ENCODE results near the gene CCDC89.

CCDC89 gene

DNA sequence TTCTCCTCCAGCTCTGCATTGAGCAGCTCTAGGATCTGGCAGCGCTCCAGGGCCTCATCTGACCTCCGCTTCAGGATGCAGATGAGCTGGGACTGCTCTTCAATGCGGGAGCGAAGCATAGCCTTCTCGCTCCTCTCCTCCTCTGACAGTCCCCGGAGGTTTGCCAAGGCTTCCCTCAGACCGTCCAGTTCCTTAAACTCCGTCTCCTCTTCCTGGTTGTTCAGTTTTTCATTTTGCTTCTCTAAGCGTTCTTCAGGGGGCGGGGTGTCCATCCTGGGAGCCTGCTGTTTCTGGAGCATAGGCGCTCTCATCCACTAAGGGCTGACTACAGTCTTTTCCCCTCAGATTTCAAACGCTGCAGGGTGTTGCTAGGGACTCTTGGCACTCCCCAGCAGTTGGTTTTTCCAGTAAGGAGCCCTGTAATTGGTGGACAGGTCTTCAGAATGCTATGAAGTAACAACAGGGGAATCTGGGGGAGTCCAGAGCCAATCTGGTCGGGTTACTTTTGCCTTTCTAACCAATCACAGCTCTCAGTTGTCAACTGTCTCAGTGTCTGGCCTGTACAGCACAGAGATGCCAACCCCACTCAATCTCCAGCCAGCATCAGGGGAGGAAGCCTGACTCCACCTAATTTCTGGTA is at the start of gene CCDC89:
Gene CCDC89, minus strand, starts transcription at position 376 of the 640 bp plus-strand sequence. Its CDS starts 65 bp downstream, at position 311.
- Histone ChIP-seq H3K9me3 (ENCODE audit: control insufficient read depth, low read depth, low read length) (no peaks in the 10 kb centered on the region), H3K27me3 (ENCODE audit: control insufficient read depth, insufficient read depth, low read length) (no peaks in the 10 kb centered on the region), H3K27ac (ENCODE audit: low read length) (no peak within 1 kb of the TSS), H3K9ac (ENCODE audit: low read length) (no peak within 1 kb of the TSS), H3K36me3 (ENCODE audit: control insufficient read depth, low read depth, low read length) (no peaks in the 10 kb centered on the region), H3K4me3 (ENCODE audit: low read length) (no peak within 1 kb of the TSS), H3K4me1 (ENCODE audit: control insufficient read depth, low read depth, low read length) (peaks cover 3% of the 10 kb centered on the region)

DNA sequence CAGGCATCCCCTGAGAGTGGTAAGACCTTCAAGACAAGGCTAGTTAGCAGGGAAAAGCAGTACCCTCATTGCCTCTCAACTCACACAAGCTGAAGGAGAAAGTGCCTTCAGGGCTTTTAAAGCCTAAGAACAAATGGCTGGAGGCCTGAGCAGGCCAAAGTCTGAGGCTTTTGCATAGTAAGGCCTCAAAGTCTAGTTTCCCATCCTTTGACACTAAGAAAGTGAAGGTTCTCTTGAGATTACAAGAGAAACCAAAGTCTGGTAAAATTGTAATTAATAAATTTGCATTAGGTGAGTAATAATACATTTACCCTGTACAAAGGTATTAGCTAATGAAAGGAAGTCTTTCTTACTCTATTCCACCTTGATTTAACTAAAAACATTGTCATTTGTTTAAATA is 47.0 kb upstream of the CCDC89 start:
- Histone ChIP-seq H3K9ac (ENCODE audit: low read length) (no peak overlapping the region), H3K27ac (ENCODE audit: low read length) (no peak overlapping the region), H3K4me3 (ENCODE audit: low read length) (no peak overlapping the region), H3K4me1 (ENCODE audit: control insufficient read depth, low read depth, low read length) (no peaks in the 10 kb centered on the region), H3K27me3 (ENCODE audit: control insufficient read depth, insufficient read depth, low read length) (no peaks in the 10 kb centered on the region), H3K9me3 (ENCODE audit: control insufficient read depth, low read depth, low read length) (no peaks in the 10 kb centered on the region), H3K36me3 (ENCODE audit: control insufficient read depth, low read depth, low read length) (no peaks in the 10 kb centered on the region)

DNA sequence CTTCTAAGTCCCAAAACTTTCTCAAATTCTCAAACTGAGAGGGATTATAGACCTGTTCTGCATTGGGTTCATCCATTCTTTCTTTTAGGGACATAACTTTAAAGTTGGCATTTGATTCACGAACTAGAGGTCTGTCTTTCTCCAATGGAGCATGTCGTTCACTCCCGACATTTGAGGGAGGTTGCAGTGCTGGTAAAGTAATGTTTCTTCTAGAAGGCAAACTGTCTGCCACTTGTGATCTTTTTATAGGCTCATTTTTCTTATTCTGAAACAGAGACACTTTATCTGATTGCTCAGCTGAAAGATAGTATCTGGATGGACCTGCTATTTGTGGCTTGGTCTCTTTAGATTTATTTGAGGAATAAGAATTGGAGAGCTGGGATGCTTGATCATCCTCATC is 40.4 kb upstream of the CCDC89 start:
- no peaks in the 10 kb centered on the region for H3K36me3 ChIP-seq (ENCODE audit: control insufficient read depth, low read depth, low read length)
- H3K27ac ChIP-seq (ENCODE audit: low read length): no peak overlapping the region
- no peak overlapping the region for H3K4me3 ChIP-seq (ENCODE audit: low read length)
- no peak overlapping the region for H3K9ac ChIP-seq (ENCODE audit: low read length)
- H3K4me1 ChIP-seq (ENCODE audit: control insufficient read depth, low read depth, low read length): no peaks in the 10 kb centered on the region
- no peaks in the 10 kb centered on the region for H3K27me3 ChIP-seq (ENCODE audit: control insufficient read depth, insufficient read depth, low read length)
- H3K9me3 ChIP-seq (ENCODE audit: control insufficient read depth, low read depth, low read length): no peaks in the 10 kb centered on the region

DNA sequence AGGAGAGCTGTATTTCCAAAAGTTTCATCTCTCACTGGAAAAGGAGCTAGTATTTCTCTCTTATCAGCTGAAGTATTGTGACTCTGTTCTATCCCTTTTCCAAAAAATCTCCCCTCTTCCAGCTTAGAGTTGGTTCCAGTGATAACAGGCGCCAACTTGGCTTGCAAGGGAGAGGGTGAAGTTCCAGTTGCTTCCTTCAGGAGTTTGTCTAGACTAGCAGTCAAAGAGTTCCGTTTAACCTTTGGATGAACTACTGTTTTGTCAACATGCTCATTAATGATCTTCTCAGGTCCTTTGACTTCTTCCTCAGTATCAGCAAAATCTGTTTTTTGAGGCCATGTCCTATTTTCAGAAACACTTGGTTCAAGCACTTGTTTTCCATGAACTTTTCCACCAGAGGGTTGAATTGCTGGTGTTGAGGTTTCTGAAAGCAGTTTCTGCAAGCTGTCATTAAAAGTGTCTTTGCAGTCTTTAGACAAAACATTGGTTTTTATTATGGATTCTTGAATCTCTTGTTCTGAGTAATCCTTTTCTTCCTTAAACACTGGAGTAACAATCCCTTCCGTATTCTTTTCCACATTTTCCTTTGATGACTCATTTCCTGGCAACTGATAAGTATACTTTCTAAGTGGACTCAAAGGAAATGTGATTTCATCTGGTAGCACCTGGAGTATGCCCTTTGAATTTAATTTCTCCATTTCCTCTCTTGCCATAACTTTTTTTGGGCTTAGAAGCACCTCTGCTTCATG is 39.7 kb upstream of the CCDC89 start:
- Histone ChIP-seq H3K27me3 (ENCODE audit: control insufficient read depth, insufficient read depth, low read length) (no peaks in the 10 kb centered on the region), H3K27ac (ENCODE audit: low read length) (no peak overlapping the region), H3K4me1 (ENCODE audit: control insufficient read depth, low read depth, low read length) (peaks cover under 1% of the 10 kb centered on the region), H3K9ac (ENCODE audit: low read length) (no peak overlapping the region), H3K9me3 (ENCODE audit: control insufficient read depth, low read depth, low read length) (no peaks in the 10 kb centered on the region), H3K4me3 (ENCODE audit: low read length) (no peak overlapping the region), H3K36me3 (ENCODE audit: control insufficient read depth, low read depth, low read length) (no peaks in the 10 kb centered on the region)

DNA sequence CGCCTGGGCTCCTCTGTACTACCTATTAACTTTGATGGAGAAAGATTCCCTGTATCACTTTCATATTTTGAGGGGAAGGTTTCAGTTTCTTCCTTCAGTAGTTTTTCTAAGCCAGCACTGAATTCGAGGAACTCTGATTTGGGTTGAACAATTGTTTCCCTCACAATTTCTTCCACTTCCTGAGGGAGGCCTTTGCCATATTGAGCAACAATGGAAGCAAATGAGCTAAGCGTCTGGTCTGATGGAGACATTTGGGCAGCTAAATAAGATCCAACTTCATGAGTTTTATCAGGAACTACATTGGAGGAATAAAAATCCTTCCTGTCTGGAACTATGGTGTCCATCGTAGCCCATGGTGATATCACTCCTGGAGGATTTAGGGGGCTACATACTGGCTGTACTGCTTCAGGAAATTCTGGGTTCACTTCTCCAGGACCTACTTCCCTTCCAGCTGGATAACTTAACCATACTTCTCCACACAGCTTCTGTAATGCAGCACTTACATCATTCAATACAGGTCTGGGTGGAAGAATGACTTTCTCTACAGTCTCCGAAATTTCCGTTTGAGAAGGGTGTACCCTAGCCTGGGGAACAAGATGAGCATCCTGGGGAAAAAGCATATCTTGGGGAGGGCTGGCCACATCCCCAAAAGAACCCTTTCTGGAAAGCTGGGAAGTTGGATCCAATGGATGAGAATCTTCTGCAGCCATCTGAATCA is 38.9 kb upstream of the CCDC89 start:
- H3K4me3 ChIP-seq (ENCODE audit: low read length): no peak overlapping the region
- H3K9ac ChIP-seq (ENCODE audit: low read length): no peak overlapping the region
- no peak overlapping the region for H3K27ac ChIP-seq (ENCODE audit: low read length)
- H3K27me3 ChIP-seq (ENCODE audit: control insufficient read depth, insufficient read depth, low read length): no peaks in the 10 kb centered on the region
- no peaks in the 10 kb centered on the region for H3K9me3 ChIP-seq (ENCODE audit: control insufficient read depth, low read depth, low read length)
- H3K36me3 ChIP-seq (ENCODE audit: control insufficient read depth, low read depth, low read length): no peaks in the 10 kb centered on the region
- peaks cover 8% of the 10 kb centered on the region for H3K4me1 ChIP-seq (ENCODE audit: control insufficient read depth, low read depth, low read length)

DNA sequence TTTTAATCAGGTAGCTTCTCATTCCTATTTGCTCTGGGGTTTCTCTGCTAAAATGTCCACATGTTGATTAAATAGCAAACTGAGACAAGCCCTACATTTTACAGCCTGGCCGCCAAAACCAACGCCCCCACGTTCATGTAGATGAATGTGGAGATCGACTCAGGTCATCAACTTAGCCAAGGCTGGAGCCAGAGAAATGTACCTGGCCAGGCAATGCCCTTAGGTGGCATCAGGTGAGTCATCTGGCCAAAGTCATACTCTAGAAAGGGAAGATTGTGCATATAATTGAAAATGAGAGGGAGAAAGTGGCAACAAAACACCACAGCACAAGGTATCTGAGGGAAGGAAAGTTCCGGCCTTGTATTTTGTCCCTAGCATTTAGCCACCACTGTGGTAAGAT is 37.1 kb upstream of the CCDC89 start:
- H3K9me3 ChIP-seq (ENCODE audit: control insufficient read depth, low read depth, low read length): no peaks in the 10 kb centered on the region
- H3K27ac ChIP-seq (ENCODE audit: low read length): no peak overlapping the region
- H3K9ac ChIP-seq (ENCODE audit: low read length): no peak overlapping the region
- peaks cover 25% of the 10 kb centered on the region for H3K4me1 ChIP-seq (ENCODE audit: control insufficient read depth, low read depth, low read length)
- H3K36me3 ChIP-seq (ENCODE audit: control insufficient read depth, low read depth, low read length): no peaks in the 10 kb centered on the region
- H3K27me3 ChIP-seq (ENCODE audit: control insufficient read depth, insufficient read depth, low read length): no peaks in the 10 kb centered on the region
- no peak overlapping the region for H3K4me3 ChIP-seq (ENCODE audit: low read length)

DNA sequence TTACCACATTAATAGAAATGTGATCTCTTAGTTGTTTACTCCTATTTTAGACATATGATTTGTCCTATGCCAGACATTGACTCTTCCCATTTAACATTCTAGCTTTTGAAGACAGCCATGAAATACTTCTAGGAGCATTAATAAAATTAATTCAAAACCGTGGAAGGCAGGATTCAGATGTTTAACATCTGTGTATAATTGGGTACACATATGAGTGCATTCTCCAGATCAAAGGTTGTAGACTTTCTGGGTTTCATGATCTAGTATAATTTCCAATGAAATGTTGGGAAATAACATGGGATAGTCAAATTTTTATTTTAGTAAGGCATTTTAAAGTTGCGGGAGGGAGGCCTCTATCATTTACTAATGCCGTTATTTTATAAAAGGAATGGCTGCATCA is 35.2 kb upstream of the CCDC89 start:
- Histone ChIP-seq H3K9ac (ENCODE audit: low read length) (no peak overlapping the region), H3K4me1 (ENCODE audit: control insufficient read depth, low read depth, low read length) (peaks cover 34% of the 10 kb centered on the region), H3K9me3 (ENCODE audit: control insufficient read depth, low read depth, low read length) (no peaks in the 10 kb centered on the region), H3K27me3 (ENCODE audit: control insufficient read depth, insufficient read depth, low read length) (no peaks in the 10 kb centered on the region), H3K27ac (ENCODE audit: low read length) (no peak overlapping the region), H3K4me3 (ENCODE audit: low read length) (no peak overlapping the region), H3K36me3 (ENCODE audit: control insufficient read depth, low read depth, low read length) (no peaks in the 10 kb centered on the region)

DNA sequence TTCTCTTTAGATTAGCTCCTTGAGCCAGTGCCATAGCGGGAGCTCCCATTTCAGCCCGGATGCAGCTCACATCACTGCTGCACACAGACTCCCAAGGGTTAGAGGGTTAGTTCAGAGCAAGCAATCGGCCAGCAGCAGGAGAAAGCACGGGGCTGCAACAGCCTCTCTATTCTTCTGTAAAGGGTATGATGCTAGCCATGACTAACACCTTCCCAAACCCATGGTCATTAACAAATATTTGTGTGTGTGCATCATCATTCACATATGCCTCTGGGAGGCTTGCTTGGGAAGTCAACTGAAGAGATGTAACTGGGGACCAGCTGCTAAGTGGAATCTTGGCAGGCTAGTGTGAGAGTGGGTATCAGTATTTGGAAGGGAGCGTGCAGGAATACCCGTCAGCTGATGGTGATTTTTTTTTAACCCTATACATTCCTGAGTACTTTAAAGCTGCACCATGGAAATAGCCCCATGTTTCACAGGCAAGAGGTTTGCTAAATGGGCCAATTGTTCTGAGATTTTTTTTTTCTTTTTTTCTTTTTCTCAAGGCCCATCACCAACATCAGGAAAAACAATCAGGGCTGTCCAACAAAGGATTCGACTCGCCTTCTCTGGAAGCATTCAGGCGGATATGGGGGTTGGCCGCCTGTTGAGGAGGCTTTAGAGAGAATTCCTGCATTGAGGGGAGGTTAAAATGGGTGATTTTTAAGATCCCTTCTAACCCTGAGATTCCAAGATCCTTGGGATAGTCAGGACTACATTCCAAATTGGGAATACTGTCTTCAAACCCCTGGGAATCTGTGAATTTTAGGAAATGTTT is 33.2 kb upstream of the CCDC89 start:
- Histone ChIP-seq H3K4me3 (ENCODE audit: low read length) (peak overlapping the region; percentile 18), H3K9ac (ENCODE audit: low read length) (peak overlapping the region; percentile 40), H3K27me3 (ENCODE audit: control insufficient read depth, insufficient read depth, low read length) (no peaks in the 10 kb centered on the region), H3K36me3 (ENCODE audit: control insufficient read depth, low read depth, low read length) (no peaks in the 10 kb centered on the region), H3K9me3 (ENCODE audit: control insufficient read depth, low read depth, low read length) (no peaks in the 10 kb centered on the region), H3K4me1 (ENCODE audit: control insufficient read depth, low read depth, low read length) (peaks cover 36% of the 10 kb centered on the region), H3K27ac (ENCODE audit: low read length) (peak overlapping the region; percentile 10)

DNA sequence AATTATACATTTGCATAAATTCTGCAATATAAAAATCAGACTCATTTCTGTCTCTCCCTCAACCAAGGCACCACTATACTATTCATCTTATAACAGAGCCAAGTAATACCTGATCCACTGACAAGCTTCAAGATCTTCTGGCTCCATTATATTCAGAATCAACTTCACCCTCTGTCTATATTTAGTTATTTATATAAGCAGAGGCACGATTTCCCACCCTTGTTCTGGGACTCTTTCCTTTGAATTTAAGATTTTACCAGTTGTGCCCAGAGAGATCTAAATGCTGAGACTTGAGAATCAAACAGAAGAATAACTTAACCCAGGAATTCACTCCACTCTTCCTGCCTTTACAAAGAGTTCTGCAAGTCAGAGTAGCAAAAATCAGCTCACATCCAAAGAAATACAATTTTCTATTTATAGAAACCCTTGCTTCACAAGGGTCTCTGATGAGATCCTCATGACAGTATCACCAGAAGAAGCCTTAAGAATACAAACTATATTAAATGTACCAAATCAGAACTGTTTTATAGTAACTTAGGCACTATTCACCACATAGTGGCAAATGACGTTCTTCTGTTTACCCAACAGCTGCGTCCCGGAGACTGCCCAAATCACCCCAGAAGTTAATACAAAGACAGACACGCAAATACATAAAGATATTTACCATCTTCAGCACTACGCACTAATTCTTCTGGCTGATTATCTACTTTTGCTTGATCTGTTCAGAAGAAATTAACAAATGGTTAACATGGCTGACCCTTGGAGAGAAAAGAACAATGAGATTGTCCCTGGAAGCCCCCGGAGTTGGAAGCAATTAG is 32.3 kb upstream of the CCDC89 start:
- no peaks in the 10 kb centered on the region for H3K27me3 ChIP-seq (ENCODE audit: control insufficient read depth, insufficient read depth, low read length)
- H3K4me1 ChIP-seq (ENCODE audit: control insufficient read depth, low read depth, low read length): peaks cover 36% of the 10 kb centered on the region
- H3K9ac ChIP-seq (ENCODE audit: low read length): peak overlapping the region; percentile 38
- no peaks in the 10 kb centered on the region for H3K36me3 ChIP-seq (ENCODE audit: control insufficient read depth, low read depth, low read length)
- peak overlapping the region; percentile 18 for H3K4me3 ChIP-seq (ENCODE audit: low read length)
- H3K9me3 ChIP-seq (ENCODE audit: control insufficient read depth, low read depth, low read length): no peaks in the 10 kb centered on the region
- peak overlapping the region; percentile 10 for H3K27ac ChIP-seq (ENCODE audit: low read length)

DNA sequence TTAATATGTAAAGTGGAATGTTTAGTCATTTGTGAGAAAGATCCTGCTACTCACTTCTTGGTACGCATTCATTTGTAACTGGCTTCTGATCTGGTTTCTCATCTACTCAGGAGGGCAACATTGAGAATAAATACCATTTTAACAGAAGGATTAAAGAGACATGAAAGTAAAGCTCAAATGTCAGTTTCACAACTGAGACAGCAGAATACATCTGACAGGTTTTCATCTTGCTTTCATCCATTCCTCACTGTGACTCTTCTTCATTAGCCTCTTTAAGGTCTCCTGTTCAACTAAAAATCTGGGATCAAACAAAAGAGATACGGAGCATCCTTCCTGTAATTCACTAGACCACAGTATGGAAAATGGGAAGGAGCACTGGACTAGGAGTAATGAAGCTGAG is 31.4 kb upstream of the CCDC89 start:
- no peak overlapping the region for H3K27ac ChIP-seq (ENCODE audit: low read length)
- peaks cover 36% of the 10 kb centered on the region for H3K4me1 ChIP-seq (ENCODE audit: control insufficient read depth, low read depth, low read length)
- H3K4me3 ChIP-seq (ENCODE audit: low read length): no peak overlapping the region
- no peak overlapping the region for H3K9ac ChIP-seq (ENCODE audit: low read length)
- H3K9me3 ChIP-seq (ENCODE audit: control insufficient read depth, low read depth, low read length): no peaks in the 10 kb centered on the region
- H3K27me3 ChIP-seq (ENCODE audit: control insufficient read depth, insufficient read depth, low read length): no peaks in the 10 kb centered on the region
- H3K36me3 ChIP-seq (ENCODE audit: control insufficient read depth, low read depth, low read length): no peaks in the 10 kb centered on the region

Data from iPS-18a (cell line).